ENCODE measurements around the gene RIPPLY1. TPM values are rescaled to one million over a fixed set of nuclear protein-coding genes. Genes with fewer than 3 reads are reported as not detected.

RIPPLY1 gene
- total and polyA plus RNA-seq, 9 of the 15 experiments (the other 6 are each of a cell fraction or from before 2014, with no cell fraction given), result not detected

- no peak for TF ChIP-seq ZNF639 (CRISPR knock-in tag; conservative IDR thresholded peaks at IDR 0.05 in 1 of 2, IDR thresholded peaks at IDR 0.05 in 1 of 2)
- no peak for TF ChIP-seq CLOCK (CRISPR knock-in tag; IDR thresholded peaks at IDR 0.05; ENCODE audit: borderline replicate concordance)
- TF ChIP-seq POLR2B (IDR thresholded peaks at IDR 0.05; ENCODE audit: low read depth, partially characterized antibody), result no peak
- no peak for TF ChIP-seq HDAC2 (IDR thresholded peaks at IDR 0.05)
These were observed 45.5 kb upstream of the RIPPLY1 start (continued) for GRCh38 chrX:106948641-106949040.

- no peaks in the 10 kb centered on the region for H3K79me2 ChIP-seq (ENCODE audit: control insufficient read depth, insufficient read depth, low read length)
- WGBS (ENCODE audit: insufficient coverage, low coverage, missing lambda C conversion rate), result 0% methylated on average over 3 of the region's 3 CpGs
- no peak overlapping the region for H3K4me2 ChIP-seq (ENCODE audit: insufficient read depth, low read length)
These were observed 43.3 kb upstream of the RIPPLY1 start for GRCh38 chrX:106946464-106946863.

More at GRCh38 chrX:106946464-106946863, 43.3 kb upstream of the RIPPLY1 start:
- BruUV-seq (replicated peaks), result no TSS peak
- no peak for DNase-seq (ENCODE audit: extremely low read depth in 1 of 4, low spot score in 3 of 4)
- TF ChIP-seq NFIX (CRISPR knock-in tag; IDR thresholded peaks at IDR 0.05; ENCODE audit: low read depth), result no peak
- TF ChIP-seq ZNF655 (CRISPR knock-in tag; IDR thresholded peaks at IDR 0.05), result no peak
- no peak for TF ChIP-seq ATF7 (IDR thresholded peaks at IDR 0.05)
- no peak for TF ChIP-seq ZNF431 (CRISPR knock-in tag; IDR thresholded peaks at IDR 0.05)
- no peak for TF ChIP-seq FOS (IDR thresholded peaks at IDR 0.05; ENCODE audit: extremely low read depth, insufficient read length)
- no peak for TF ChIP-seq TAF1 (IDR thresholded peaks at IDR 0.05; ENCODE audit: control insufficient read depth, extremely low read depth, insufficient read depth, low read length, severe bottlenecking)
- TF ChIP-seq ZFPM2 (CRISPR knock-in tag; IDR thresholded peaks at IDR 0.05), result no peak
- TF ChIP-seq GATA2 (CRISPR knock-in tag; IDR thresholded peaks at IDR 0.05), result no peak
- TF ChIP-seq CTBP1 (IDR thresholded peaks at IDR 0.05; ENCODE audit: borderline replicate concordance), result no peak
- TF ChIP-seq TEAD1 (CRISPR knock-in tag; IDR thresholded peaks at IDR 0.05), result no peak
- TF ChIP-seq SUPT5H (IDR thresholded peaks at IDR 0.05), result no peak
- TF ChIP-seq ZC3H8 (IDR thresholded peaks at IDR 0.05), result no peak
- no peak for TF ChIP-seq PTRF (tag; IDR thresholded peaks at IDR 0.05)
- no peak for ATAC-seq
- FAIRE-seq, result no peak
- intact Hi-C loops (cut with micrococcal nuclease) (no loop called here), in situ Hi-C loops (cut with MboI) (no loop called here)
- H3K27me3 ChIP-seq (ENCODE audit: control insufficient read depth in 2 of 2, insufficient read depth in 2 of 2, low read length in 2 of 2), result no peaks in the 10 kb centered on the region
- H3K4me3 ChIP-seq, result no peak overlapping the region
- no peak overlapping the region for H3K9ac ChIP-seq (ENCODE audit: insufficient read depth in 1 of 2, low read depth in 2 of 2, low read length in 2 of 2)
- no peak overlapping the region for H2AFZ ChIP-seq (ENCODE audit: low read depth, low read length)
- H3K27ac ChIP-seq (ENCODE audit: extremely low read depth, low read depth, low read length), result no peak overlapping the region
- no peaks in the 10 kb centered on the region for H4K20me1 ChIP-seq (replicated peaks; ENCODE audit: control insufficient read depth, insufficient read depth, low read length)
- H3K4me1 ChIP-seq (replicated peaks in 1 of 2; ENCODE audit: control insufficient read depth in 2 of 2, insufficient read depth in 2 of 2, low read length in 2 of 2), result no peaks in the 10 kb centered on the region
- no peaks in the 10 kb centered on the region for H3K9me1 ChIP-seq (ENCODE audit: control insufficient read depth, insufficient read depth, low read length)
- ChIA-PET CTCF (ENCODE audit: low intra/inter-chr PET ratio) (no interaction called here), POLR2A (interaction anchor here (0.7 kb wide), 1 partner anchor 10 kb away, joined by 3 read pairs; no protein-coding TSS in a partner anchor)
- no peaks in the 10 kb centered on the region for H3K36me3 ChIP-seq (ENCODE audit: control insufficient read depth, insufficient read depth, low read length)
- no peaks in the 10 kb centered on the region for H3K9me3 ChIP-seq (replicated peaks; ENCODE audit: control insufficient read depth, insufficient read depth, low read depth, low read length)
